ENCODE measurements around the gene LAPTM4A. TPM values are rescaled to one million over a fixed set of nuclear protein-coding genes. Genes with fewer than 3 reads are reported as not detected.
A peak's percentile ranks its signal among the peaks of the same experiment; 100 is the strongest.

LAPTM4A gene
- total RNA-seq, 1 donor = 249 TPM

- no peak for TF ChIP-seq CTCF (IDR thresholded peaks at IDR 0.05; ENCODE audit: extremely low read depth, low read depth, low read length)
- DNase-seq (ENCODE audit: insufficient read length, low spot score, missing footprints) = no peak
- peaks cover 98% of the 10 kb centered on the region for H3K79me2 ChIP-seq (ENCODE audit: insufficient read depth, low read length)
- H4K20me1 ChIP-seq (ENCODE audit: insufficient read depth, low read length) = peaks cover 74% of the 10 kb centered on the region
- peaks cover 9% of the 10 kb centered on the region for H3K4me1 ChIP-seq (ENCODE audit: insufficient read depth, low read length)
- H3K36me3 ChIP-seq (ENCODE audit: insufficient read depth, low read length) = peaks cover 52% of the 10 kb centered on the region
- peak overlapping the region; percentile 4 for H3K4me2 ChIP-seq (ENCODE audit: insufficient read depth, low read length)
- H3K9me3 ChIP-seq (ENCODE audit: low read depth, low read length) = no peaks in the 10 kb centered on the region
- no peaks in the 10 kb centered on the region for H3K27me3 ChIP-seq (ENCODE audit: insufficient read depth, low read length)
- H2AFZ ChIP-seq (ENCODE audit: low read length) = no peak overlapping the region
- no peak overlapping the region for H3K4me3 ChIP-seq (ENCODE audit: insufficient read depth, low read length)
- H3K27ac ChIP-seq (ENCODE audit: low read depth, low read length) = peak overlapping the region; percentile 52
Measured at GRCh38 chr2:20040489-20041172, 10.8 kb downstream of the LAPTM4A start.

GRCh38 chr2:20037660-20038059, 13.8 kb downstream of the LAPTM4A start:
- no peaks in the 10 kb centered on the region for H3K27me3 ChIP-seq (ENCODE audit: insufficient read depth, low read length)
- H3K36me3 ChIP-seq (ENCODE audit: insufficient read depth, low read length) = peaks cover 81% of the 10 kb centered on the region
- no peaks in the 10 kb centered on the region for H3K9me3 ChIP-seq (ENCODE audit: low read depth, low read length)
- H4K20me1 ChIP-seq (ENCODE audit: insufficient read depth, low read length) = peaks cover 57% of the 10 kb centered on the region
- TF ChIP-seq CTCF (IDR thresholded peaks at IDR 0.05; ENCODE audit: extremely low read depth, low read depth, low read length) = no peak
- H2AFZ ChIP-seq (ENCODE audit: low read length) = no peak overlapping the region
- peaks cover 9% of the 10 kb centered on the region for H3K4me1 ChIP-seq (ENCODE audit: insufficient read depth, low read length)
- DNase-seq (ENCODE audit: insufficient read length, low spot score, missing footprints) = no peak
- H3K27ac ChIP-seq (ENCODE audit: low read depth, low read length) = no peak overlapping the region
- H3K4me3 ChIP-seq (ENCODE audit: insufficient read depth, low read length) = no peak overlapping the region
- H3K79me2 ChIP-seq (ENCODE audit: insufficient read depth, low read length) = peaks cover 87% of the 10 kb centered on the region
- no peak overlapping the region for H3K4me2 ChIP-seq (ENCODE audit: insufficient read depth, low read length)

- Histone ChIP-seq H3K27me3 (ENCODE audit: insufficient read depth, low read length) (no peaks in the 10 kb centered on the region), H3K36me3 (ENCODE audit: insufficient read depth, low read length) (peaks cover 96% of the 10 kb centered on the region), H2AFZ (ENCODE audit: low read length) (no peak overlapping the region), H3K4me1 (ENCODE audit: insufficient read depth, low read length) (peaks cover 8% of the 10 kb centered on the region), H3K79me2 (ENCODE audit: insufficient read depth, low read length) (peaks cover 78% of the 10 kb centered on the region), H3K9me3 (ENCODE audit: low read depth, low read length) (no peaks in the 10 kb centered on the region), H3K4me2 (ENCODE audit: insufficient read depth, low read length) (no peak overlapping the region), H3K27ac (ENCODE audit: low read depth, low read length) (peak overlapping the region; percentile 24), H4K20me1 (ENCODE audit: insufficient read depth, low read length) (peaks cover 43% of the 10 kb centered on the region), H3K4me3 (ENCODE audit: insufficient read depth, low read length) (no peak overlapping the region)
- no peak for TF ChIP-seq CTCF (IDR thresholded peaks at IDR 0.05; ENCODE audit: extremely low read depth, low read depth, low read length)
- DNase-seq (ENCODE audit: insufficient read length, low spot score, missing footprints) = no peak
Measured at GRCh38 chr2:20035955-20036666, 15.3 kb downstream of the LAPTM4A start.

- H3K4me2 ChIP-seq (ENCODE audit: insufficient read depth, low read length) = no peak overlapping the region
- peaks cover 99% of the 10 kb centered on the region for H3K36me3 ChIP-seq (ENCODE audit: insufficient read depth, low read length)
- no peak overlapping the region for H2AFZ ChIP-seq (ENCODE audit: low read length)
- peaks cover 32% of the 10 kb centered on the region for H4K20me1 ChIP-seq (ENCODE audit: insufficient read depth, low read length)
- H3K4me3 ChIP-seq (ENCODE audit: insufficient read depth, low read length) = no peak overlapping the region
- H3K9me3 ChIP-seq (ENCODE audit: low read depth, low read length) = no peaks in the 10 kb centered on the region
- H3K27ac ChIP-seq (ENCODE audit: low read depth, low read length) = no peak overlapping the region
- H3K79me2 ChIP-seq (ENCODE audit: insufficient read depth, low read length) = peaks cover 74% of the 10 kb centered on the region
- no peak for DNase-seq (ENCODE audit: insufficient read length, low spot score, missing footprints)
- no peaks in the 10 kb centered on the region for H3K4me1 ChIP-seq (ENCODE audit: insufficient read depth, low read length)
- TF ChIP-seq CTCF (IDR thresholded peaks at IDR 0.05; ENCODE audit: extremely low read depth, low read depth, low read length) = no peak
- no peaks in the 10 kb centered on the region for H3K27me3 ChIP-seq (ENCODE audit: insufficient read depth, low read length)
Measured at GRCh38 chr2:20034821-20035220, 16.6 kb downstream of the LAPTM4A start.
